ENCODE measurements around the gene B4GAT1.

GRCh38 chr11:66347425-66348276 lies at the start of gene B4GAT1:
- TF ChIP-seq CTCF (IDR thresholded peaks at IDR 0.05; ENCODE audit: low read depth, low read length) (no peak), EZH2phosphoT487 (IDR thresholded peaks at IDR 0.05; ENCODE audit: low read depth) (no peak)

Data from OCI-LY3 (cell line).